NOMO-1 treated with dmso at 0.1 percent for 144 hours (cell line): Measurements from ENCODE around the gene AUTS2.

Experiments used
- DNase-seq: peaks from one replicate; lab custom pipeline; 2025; ENCODE audit not compliant: unreplicated experiment; lab: John Stamatoyannopoulos, UW

Gene AUTS2

GRCh38 chr7:70743531-70744325, 1145.5 kb downstream of the AUTS2 start:
- DNase-seq, result no peak

- no peak for DNase-seq
These were observed 1146.2 kb downstream of the AUTS2 start for GRCh38 chr7:70744492-70744891.

- DNase-seq, result no peak
These were observed 1151.6 kb downstream of the AUTS2 start for GRCh38 chr7:70749831-70750230.

GRCh38 chr7:70751895-70752294, 1153.6 kb downstream of the AUTS2 start:
- DNase-seq, result no peak

- DNase-seq, result no peak
These were observed 1154.5 kb downstream of the AUTS2 start for GRCh38 chr7:70752794-70753241.

GRCh38 chr7:70756789-70757188, 1158.5 kb downstream of the AUTS2 start:
- no peak for DNase-seq

- DNase-seq, result no peak
These were observed 1160.4 kb downstream of the AUTS2 start for GRCh38 chr7:70758646-70759045.

GRCh38 chr7:70759674-70760073, 1161.4 kb downstream of the AUTS2 start:
- no peak for DNase-seq

GRCh38 chr7:70761711-70762328, 1163.5 kb downstream of the AUTS2 start:
- DNase-seq, result no peak

GRCh38 chr7:70762696-70763095, 1164.4 kb downstream of the AUTS2 start:
- no peak for DNase-seq

- no peak for DNase-seq
These were observed 1165.9 kb downstream of the AUTS2 start for GRCh38 chr7:70763961-70764691.

GRCh38 chr7:70764701-70765208, 1166.5 kb downstream of the AUTS2 start:
- DNase-seq, result no peak

- no peak for DNase-seq
These were observed 1167.4 kb downstream of the AUTS2 start for GRCh38 chr7:70765651-70766050.

- no peak for DNase-seq
These were observed 1167.8 kb downstream of the AUTS2 start for GRCh38 chr7:70766109-70766508.

- DNase-seq, result no peak
These were observed 1168.4 kb downstream of the AUTS2 start for GRCh38 chr7:70766694-70767093.

- no peak for DNase-seq
These were observed 1171.9 kb downstream of the AUTS2 start for GRCh38 chr7:70770154-70770553.

- no peak for DNase-seq
These were observed 1173.2 kb downstream of the AUTS2 start for GRCh38 chr7:70771451-70771850.

- DNase-seq, result no peak
These were observed 1174.6 kb downstream of the AUTS2 start for GRCh38 chr7:70772891-70773290.

- DNase-seq, result no peak
These were observed 1175.1 kb downstream of the AUTS2 start for GRCh38 chr7:70773406-70773805.

GRCh38 chr7:70774950-70775527, 1176.8 kb downstream of the AUTS2 start:
- no peak for DNase-seq

- no peak for DNase-seq
These were observed 1177.4 kb downstream of the AUTS2 start for GRCh38 chr7:70775570-70776156.
